Fibroblast of mammary gland (primary cell): Measurements from ENCODE around the gene DCHS2.

Experiments
- DNase-seq: peaks from one replicate; pipeline ENCODE4 v3.0.0-alpha.2; 2010; ENCODE audit warnings: low read depth
- H3K4me3 ChIP-seq: 2 replicates; pipeline ENCODE4 v1.5.1; 2011; ENCODE audit warnings: low read depth, mild to moderate bottlenecking, low read length, moderate library complexity; ENCODE audit not compliant: control insufficient read depth
- CTCF ChIP-seq: conservative IDR thresholded peaks from 2 replicates; pipeline ENCODE4 v1.5.1; 2011; ENCODE audit warnings: low read depth, low read length, inconsistent platforms; ENCODE audit not compliant: control insufficient read depth, insufficient read depth

The DCHS2 gene

GRCh38 chr4:154184238-154184637 is 307.4 kb downstream of the DCHS2 start:
- no peak for DNase-seq
- no peak overlapping the region for H3K4me3 ChIP-seq
- no peak for TF ChIP-seq CTCF

DNA sequence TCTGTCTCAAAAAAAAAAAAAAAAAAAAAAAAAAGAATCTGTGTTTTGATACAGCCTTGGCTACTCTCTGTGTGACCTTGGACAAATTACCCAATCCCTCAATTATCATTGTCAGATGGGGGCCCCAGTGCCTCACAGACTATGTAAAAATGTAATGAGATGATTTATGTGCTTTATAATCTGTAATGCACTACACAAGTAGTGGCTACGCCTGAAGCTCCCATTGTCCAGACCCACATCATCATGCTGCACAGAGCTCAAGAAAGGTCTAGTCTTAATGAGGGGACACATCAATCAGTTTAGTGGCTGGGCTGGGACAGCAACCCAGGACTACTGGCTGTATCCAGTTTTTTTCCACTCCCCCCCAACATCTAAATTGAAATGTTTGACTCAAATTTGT is 308.3 kb downstream of the DCHS2 start:
- no peak for DNase-seq
- H3K4me3 ChIP-seq, result no peak overlapping the region
- TF ChIP-seq CTCF, result no peak
